ENCODE data around the gene SCN5A. TPM values are rescaled to one million over a fixed set of nuclear protein-coding genes. Genes with fewer than 3 reads are reported as not detected.
A peak's percentile ranks its signal among the peaks of the same experiment; 100 is the strongest.

SCN5A gene
- total RNA-seq, 1 donor from 2014 or later = 3.9 TPM

DNA sequence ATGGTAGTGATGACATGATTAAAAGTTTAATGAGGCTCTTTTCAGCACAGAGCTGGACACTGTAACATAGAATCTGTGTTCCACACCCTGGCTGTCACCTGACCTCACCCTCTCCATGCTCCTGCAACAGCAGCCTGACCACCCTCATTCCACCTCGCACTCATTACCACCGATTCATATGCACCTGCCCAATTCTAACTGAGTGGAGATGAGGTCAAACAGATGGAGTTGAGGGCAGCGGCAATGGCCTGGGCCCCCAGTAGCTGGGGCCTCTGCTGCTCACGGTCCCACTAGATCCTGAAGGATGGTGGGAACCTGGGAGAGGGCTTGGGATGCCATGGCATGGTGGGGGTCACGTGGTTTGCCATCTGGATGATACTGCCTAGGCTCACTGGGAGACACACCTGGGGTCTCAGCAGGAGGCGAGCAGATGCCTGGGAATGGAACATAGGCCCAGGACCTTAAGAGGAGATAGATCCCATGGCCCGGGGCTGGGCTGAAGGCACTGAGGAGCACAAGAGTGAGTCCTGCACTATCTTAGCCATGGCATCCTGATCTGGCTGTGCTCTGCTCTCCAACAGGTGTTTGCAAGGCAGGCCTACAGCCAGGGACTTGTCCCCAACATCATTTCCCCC lies 1.3 kb downstream of the SCN5A start:
- Mint-ChIP-seq H3K27ac (no peak overlapping the region), H3K9me3 (no peaks in the 10 kb centered on the region), H3K36me3 (no peaks in the 10 kb centered on the region), H3K4me1 (peaks cover 8% of the 10 kb centered on the region), H3K27me3 (ENCODE audit: insufficient read depth, low read depth) (peaks cover 28% of the 10 kb centered on the region), H3K4me3 (no peak overlapping the region)
- no peak for TF ChIP-seq EZH2phosphoT487 (IDR thresholded peaks at IDR 0.05)
- no peak for TF ChIP-seq EZH2 (IDR thresholded peaks at IDR 0.05)
- TF ChIP-seq, protein P1, sequence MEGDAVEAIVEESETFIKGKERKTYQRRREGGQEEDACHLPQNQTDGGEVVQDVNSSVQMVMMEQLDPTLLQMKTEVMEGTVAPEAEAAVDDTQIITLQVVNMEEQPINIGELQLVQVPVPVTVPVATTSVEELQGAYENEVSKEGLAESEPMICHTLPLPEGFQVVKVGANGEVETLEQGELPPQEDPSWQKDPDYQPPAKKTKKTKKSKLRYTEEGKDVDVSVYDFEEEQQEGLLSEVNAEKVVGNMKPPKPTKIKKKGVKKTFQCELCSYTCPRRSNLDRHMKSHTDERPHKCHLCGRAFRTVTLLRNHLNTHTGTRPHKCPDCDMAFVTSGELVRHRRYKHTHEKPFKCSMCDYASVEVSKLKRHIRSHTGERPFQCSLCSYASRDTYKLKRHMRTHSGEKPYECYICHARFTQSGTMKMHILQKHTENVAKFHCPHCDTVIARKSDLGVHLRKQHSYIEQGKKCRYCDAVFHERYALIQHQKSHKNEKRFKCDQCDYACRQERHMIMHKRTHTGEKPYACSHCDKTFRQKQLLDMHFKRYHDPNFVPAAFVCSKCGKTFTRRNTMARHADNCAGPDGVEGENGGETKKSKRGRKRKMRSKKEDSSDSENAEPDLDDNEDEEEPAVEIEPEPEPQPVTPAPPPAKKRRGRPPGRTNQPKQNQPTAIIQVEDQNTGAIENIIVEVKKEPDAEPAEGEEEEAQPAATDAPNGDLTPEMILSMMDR (IDR thresholded peaks at IDR 0.05) = no peak
- peaks cover 17% of the 10 kb centered on the region for H3K4me1 ChIP-seq
- no peak for DNase-seq (ENCODE audit: low spot score)
- H3F3A ChIP-seq (ENCODE audit: low read depth) = peaks cover 9% of the 10 kb centered on the region
- no peaks in the 10 kb centered on the region for H3K79me2 ChIP-seq (ENCODE audit: low read depth)
- peak overlapping the region; percentile 94 for H3K4me2 ChIP-seq
- H4K20me1 ChIP-seq (ENCODE audit: low read depth) = peaks cover 21% of the 10 kb centered on the region
- H3K27me3 ChIP-seq = peaks cover 65% of the 10 kb centered on the region
- H3K4me3 ChIP-seq = peak overlapping the region; percentile 86
- no peak overlapping the region for H3K9ac ChIP-seq
- no peak overlapping the region for H3K27ac ChIP-seq
- no peaks in the 10 kb centered on the region for H3K9me3 ChIP-seq (ENCODE audit: low read depth)
- no peaks in the 10 kb centered on the region for H3K36me3 ChIP-seq
- H2AFZ ChIP-seq (replicated peaks) = no peak overlapping the region

DNA sequence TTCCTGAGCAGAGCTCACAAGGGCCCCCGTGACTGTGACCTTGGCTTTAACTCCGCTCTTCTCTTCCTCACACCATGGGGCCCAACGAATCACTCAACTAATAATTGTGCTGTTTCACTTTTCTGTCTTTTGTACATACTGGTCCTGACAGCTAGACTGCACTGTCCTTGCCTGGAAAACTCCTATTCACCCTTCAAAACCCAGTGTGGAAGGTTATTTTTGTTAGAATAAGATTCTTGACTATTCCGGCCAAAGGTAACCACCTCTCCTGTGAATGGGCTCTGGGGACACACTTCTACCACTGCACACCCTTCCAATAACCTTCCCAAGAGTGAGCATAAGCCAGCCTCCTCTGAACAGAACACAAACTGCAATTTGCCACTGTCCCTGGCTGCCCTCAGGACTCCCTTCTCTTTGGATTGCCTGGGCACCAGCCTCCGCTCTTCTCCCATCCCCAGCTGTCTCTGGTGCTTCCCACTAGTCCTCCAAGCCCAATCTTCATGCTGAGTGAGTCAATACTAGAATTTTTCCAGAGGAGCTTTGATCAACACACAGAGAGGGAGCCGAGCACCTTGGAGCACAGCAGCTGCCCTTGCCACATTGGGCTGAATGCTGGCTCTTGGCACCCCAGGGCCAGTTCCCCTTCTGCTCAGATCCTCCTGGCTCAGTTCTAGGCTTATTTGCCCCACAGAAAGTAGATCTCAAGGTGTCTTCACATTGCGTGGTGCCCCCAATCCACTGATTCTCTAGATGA lies 2.1 kb downstream of the SCN5A start:
- H3K4me1 Mint-ChIP-seq = peaks cover 10% of the 10 kb centered on the region

DNA sequence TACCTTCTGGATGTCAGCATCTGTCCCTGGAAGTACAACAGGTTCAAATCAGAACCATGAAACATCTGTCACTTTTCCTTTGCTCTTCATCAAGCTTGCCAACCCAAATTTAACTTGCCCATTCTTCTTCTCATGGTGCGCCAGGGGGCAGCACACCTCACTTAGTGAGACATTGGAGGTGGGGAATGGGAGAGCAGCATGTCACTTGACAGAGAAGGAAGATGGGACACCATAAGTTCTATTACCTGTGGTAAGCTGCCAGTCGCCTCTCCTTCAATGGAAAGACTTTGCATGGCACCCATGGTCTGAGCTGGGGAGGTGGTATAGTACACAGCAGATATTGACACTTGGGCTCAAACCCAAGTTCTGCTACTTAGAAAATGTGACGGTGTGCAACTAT lies 2.9 kb downstream of the SCN5A start:
- no peak overlapping the region for H3K4me2 ChIP-seq
- peaks cover 62% of the 10 kb centered on the region for H3K27me3 ChIP-seq
- H4K20me1 ChIP-seq (ENCODE audit: low read depth) = peaks cover 24% of the 10 kb centered on the region
- H3K79me2 ChIP-seq (ENCODE audit: low read depth) = no peaks in the 10 kb centered on the region
- peaks cover 22% of the 10 kb centered on the region for H3K4me1 ChIP-seq
- H3K4me3 ChIP-seq = no peak overlapping the region
- TF ChIP-seq, protein P1 (IDR thresholded peaks at IDR 0.05) = peak; percentile 72
- no peak for TF ChIP-seq EZH2phosphoT487 (IDR thresholded peaks at IDR 0.05)
- no peak for TF ChIP-seq EZH2 (IDR thresholded peaks at IDR 0.05)
- H3K36me3 ChIP-seq = no peaks in the 10 kb centered on the region
- H3K27ac ChIP-seq = no peak overlapping the region
- H2AFZ ChIP-seq (replicated peaks) = no peak overlapping the region
- H3K27me3 Mint-ChIP-seq (ENCODE audit: insufficient read depth, low read depth) = peaks cover 31% of the 10 kb centered on the region
- H3F3A ChIP-seq (ENCODE audit: low read depth) = peaks cover 9% of the 10 kb centered on the region
- no peak overlapping the region for H3K27ac Mint-ChIP-seq
- peak; percentile 74 for DNase-seq (ENCODE audit: low spot score)
- no peak overlapping the region for H3K4me3 Mint-ChIP-seq
- H3K4me1 Mint-ChIP-seq = peaks cover 15% of the 10 kb centered on the region
- no peak overlapping the region for H3K9ac ChIP-seq
- no peaks in the 10 kb centered on the region for H3K9me3 ChIP-seq (ENCODE audit: low read depth)
- H3K36me3 Mint-ChIP-seq = no peaks in the 10 kb centered on the region
- no peaks in the 10 kb centered on the region for H3K9me3 Mint-ChIP-seq

More for the DNA sequence above, 2.1 kb downstream of the SCN5A start:
- peaks cover 29% of the 10 kb centered on the region for H3K27me3 Mint-ChIP-seq (ENCODE audit: insufficient read depth, low read depth)
- Histone ChIP-seq H3K9me3 (ENCODE audit: low read depth) (no peaks in the 10 kb centered on the region), H3F3A (ENCODE audit: low read depth) (peaks cover 9% of the 10 kb centered on the region), H3K79me2 (ENCODE audit: low read depth) (no peaks in the 10 kb centered on the region), H3K27ac (no peak overlapping the region), H3K4me2 (no peak overlapping the region), H3K4me1 (peaks cover 17% of the 10 kb centered on the region), H4K20me1 (ENCODE audit: low read depth) (peaks cover 21% of the 10 kb centered on the region), H3K4me3 (no peak overlapping the region), H3K36me3 (no peaks in the 10 kb centered on the region), H3K9ac (no peak overlapping the region), H2AFZ (replicated peaks) (no peak overlapping the region), H3K27me3 (peaks cover 65% of the 10 kb centered on the region)
- H3K9me3 Mint-ChIP-seq = no peaks in the 10 kb centered on the region
- H3K4me3 Mint-ChIP-seq = no peak overlapping the region
- no peak for DNase-seq (ENCODE audit: low spot score)
- no peaks in the 10 kb centered on the region for H3K36me3 Mint-ChIP-seq
- no peak overlapping the region for H3K27ac Mint-ChIP-seq
- TF ChIP-seq EZH2phosphoT487 (IDR thresholded peaks at IDR 0.05) = no peak
- TF ChIP-seq, protein P1 (IDR thresholded peaks at IDR 0.05) = no peak
- TF ChIP-seq EZH2 (IDR thresholded peaks at IDR 0.05) = no peak
